Muscle of leg (tissue), 11 donors: ENCODE data around the gene GLOD5. TPM values are rescaled to one million over a fixed set of nuclear protein-coding genes. Genes with fewer than 3 reads are reported as not detected.

ENCODE experiments used
- DNase-seq: peaks from one replicate; pipeline ENCODE4 v3.0.0; 2013
- H3K27ac ChIP-seq: one replicate; pipeline ENCODE4 v1.5.1; 2013; ENCODE audit warnings: mild to moderate bottlenecking, low read length, control low read depth
- H3K27me3 ChIP-seq: one replicate; pipeline ENCODE4 v1.6.1; 2013; ENCODE audit warnings: low read length; ENCODE audit not compliant: control insufficient read depth, insufficient read depth
- H3K36me3 ChIP-seq: one replicate; pipeline ENCODE4 v1.6.1; 2013; ENCODE audit warnings: low read length; ENCODE audit not compliant: control insufficient read depth, insufficient read depth
- H3K4me1 ChIP-seq: one replicate; pipeline ENCODE4 v1.6.1; 2013; ENCODE audit warnings: low read length; ENCODE audit not compliant: control insufficient read depth, insufficient read depth
- H3K4me3 ChIP-seq: one replicate; pipeline ENCODE4 v1.5.1; 2013; ENCODE audit warnings: low read length, control low read depth
- H3K9me3 ChIP-seq: replicated peaks from 2 replicates; pipeline ENCODE4 v1.6.1; 2013; ENCODE audit warnings: low read depth, low read length; ENCODE audit not compliant: control insufficient read depth
- WGBS: methylation state at CpG from one replicate; pipeline ENCODE4 v1.1.5; 2013; ENCODE audit warnings: missing lambda C conversion rate; ENCODE audit not compliant: insufficient coverage; 5-methylcytosine and 5-hydroxymethylcytosine counted together
- polyA plus RNA-seq, 8 donors: library from polyadenylated mRNA; unstranded; fragments of 120-200 nt; gene quantifications; one replicate each; pipeline versions ENCODE4 v1.2.1 to v1.2.3, GENCODE V29; 2013; ENCODE audit warnings: inconsistent platforms in 1 of 8, low replicate concordance in 1 of 8; ENCODE audit not compliant: insufficient read length in 8 of 8, insufficient read depth in 1 of 8
- total RNA-seq: library from RNA; stranded (reverse); fragments of 120-200 nt; gene quantifications from one replicate; pipeline ENCODE4 v1.2.4, GENCODE V29; 2013

Gene GLOD5
- total and polyA plus RNA-seq, 9 donors, result 0.50 TPM; not detected in 8

- 75% methylated on average over 5 of the region's 11 CpGs for WGBS
These were observed 29.7 kb downstream of the GLOD5 start for GRCh38 chrX:48791063-48791820.

GRCh38 chrX:48792219-48792618 is 30.7 kb downstream of the GLOD5 start:
- H3K4me3 ChIP-seq, result no peak overlapping the region
- H3K9me3 ChIP-seq, result no peaks in the 10 kb centered on the region
- no peaks in the 10 kb centered on the region for H3K36me3 ChIP-seq
- no peak overlapping the region for H3K27ac ChIP-seq
- peaks cover 12% of the 10 kb centered on the region for H3K27me3 ChIP-seq
- DNase-seq, result no peak
- H3K4me1 ChIP-seq, result no peaks in the 10 kb centered on the region
- 65% methylated on average over 7 of the region's 7 CpGs for WGBS

More at GRCh38 chrX:48791063-48791820, 29.7 kb downstream of the GLOD5 start:
- H3K36me3 ChIP-seq, result no peaks in the 10 kb centered on the region
- DNase-seq, result no peak
- H3K27me3 ChIP-seq, result peaks cover 14% of the 10 kb centered on the region
- H3K9me3 ChIP-seq, result no peaks in the 10 kb centered on the region
- H3K4me3 ChIP-seq, result no peak overlapping the region
- no peaks in the 10 kb centered on the region for H3K4me1 ChIP-seq
- no peak overlapping the region for H3K27ac ChIP-seq

- H3K36me3 ChIP-seq, result no peaks in the 10 kb centered on the region
- H3K27ac ChIP-seq, result no peak overlapping the region
- H3K9me3 ChIP-seq, result no peaks in the 10 kb centered on the region
- H3K4me1 ChIP-seq, result no peaks in the 10 kb centered on the region
- 100% methylated on average over 1 of the region's 4 CpGs for WGBS
- no peak for DNase-seq
- H3K27me3 ChIP-seq, result peaks cover 6% of the 10 kb centered on the region
- H3K4me3 ChIP-seq, result no peak overlapping the region
These were observed 32.4 kb downstream of the GLOD5 start for GRCh38 chrX:48793935-48794334.

GRCh38 chrX:48794340-48794910 is 32.9 kb downstream of the GLOD5 start:
- no peak for DNase-seq
- no peak overlapping the region for H3K4me3 ChIP-seq
- no peaks in the 10 kb centered on the region for H3K9me3 ChIP-seq
- H3K4me1 ChIP-seq, result no peaks in the 10 kb centered on the region
- H3K36me3 ChIP-seq, result no peaks in the 10 kb centered on the region
- H3K27me3 ChIP-seq, result peaks cover 6% of the 10 kb centered on the region
- WGBS, result 73% methylated on average over 12 of the region's 12 CpGs
- no peak overlapping the region for H3K27ac ChIP-seq

- Histone ChIP-seq H3K36me3 (no peaks in the 10 kb centered on the region), H3K4me3 (no peak overlapping the region), H3K4me1 (no peaks in the 10 kb centered on the region), H3K27me3 (peaks cover 6% of the 10 kb centered on the region), H3K27ac (no peak overlapping the region), H3K9me3 (no peaks in the 10 kb centered on the region)
- DNase-seq, result no peak
- WGBS, result 55% methylated on average over 4 of the region's 8 CpGs
These were observed 33.5 kb downstream of the GLOD5 start for GRCh38 chrX:48794911-48795515.

- H3K4me1 ChIP-seq, result peaks cover 11% of the 10 kb centered on the region
- DNase-seq, result no peak
- H3K9me3 ChIP-seq, result no peaks in the 10 kb centered on the region
- H3K36me3 ChIP-seq, result peaks cover 5% of the 10 kb centered on the region
- 71% methylated on average over 1 of the region's 2 CpGs for WGBS
- H3K27ac ChIP-seq, result no peak overlapping the region
- H3K4me3 ChIP-seq, result no peak overlapping the region
- H3K27me3 ChIP-seq, result peaks cover 4% of the 10 kb centered on the region
These were observed 36.8 kb downstream of the GLOD5 start for GRCh38 chrX:48798318-48798717.

GRCh38 chrX:48800574-48801279 is 39.2 kb downstream of the GLOD5 start:
- Histone ChIP-seq H3K4me1 (peaks cover 11% of the 10 kb centered on the region), H3K36me3 (peaks cover 17% of the 10 kb centered on the region), H3K9me3 (no peaks in the 10 kb centered on the region), H3K27me3 (peaks cover 2% of the 10 kb centered on the region), H3K4me3 (peak overlapping the region; percentile 61), H3K27ac (peak overlapping the region; percentile 96)
- DNase-seq, result no peak
- WGBS, result 50% methylated on average over 12 of the region's 17 CpGs

- 35% methylated on average over 83 of the region's 89 CpGs for WGBS
- H3K27ac ChIP-seq, result peak within 1 kb of the TSS; percentile 100
These were observed 39.9 kb downstream of the GLOD5 start, which contains the start of gene HDAC6 for GRCh38 chrX:48801280-48802088. HDAC6 (plus strand) TSS chrX:48802067; CDS start chrX:48802693, 626 bp downstream.

GRCh38 chrX:48802089-48802904 is 40.8 kb downstream of the GLOD5 start:
- H3K9me3 ChIP-seq, result no peaks in the 10 kb centered on the region
- peaks cover 1% of the 10 kb centered on the region for H3K27me3 ChIP-seq
- H3K4me1 ChIP-seq, result peaks cover 11% of the 10 kb centered on the region
- WGBS, result 42% methylated on average over 28 of the region's 40 CpGs
- peak; percentile 92 for DNase-seq
- H3K4me3 ChIP-seq, result peak overlapping the region; percentile 74
- peak overlapping the region; percentile 100 for H3K27ac ChIP-seq
- peaks cover 21% of the 10 kb centered on the region for H3K36me3 ChIP-seq

More at GRCh38 chrX:48801280-48802088, 39.9 kb downstream of the GLOD5 start, which contains the start of gene HDAC6:
- no peaks in the 10 kb centered on the region for H3K9me3 ChIP-seq
- H3K4me1 ChIP-seq, result peaks cover 11% of the 10 kb centered on the region
- H3K27me3 ChIP-seq, result peaks cover 2% of the 10 kb centered on the region
- H3K36me3 ChIP-seq, result peaks cover 21% of the 10 kb centered on the region
- H3K4me3 ChIP-seq, result peak within 1 kb of the TSS; percentile 74
- DNase-seq, result peak; percentile 99
